Stimulated activated CD4-positive, alpha-beta T cell treated with anti-CD3 and anti-CD28 coated beads, Interleukin-15, amount 100 ng/mL, for 24 hours (primary cell): ENCODE data around the gene RPA3.
"Not testable (repeated sequence)": the region's sequence is repeated elsewhere in the genome, so short reads cannot be mapped to it uniquely, and the experiment has no call there.

Experiments
- DNase-seq: peaks from one replicate; pipeline ENCODE4 v3.0.0-alpha.2; 2020

RPA3 gene

GRCh38 chr7:7688956-7689355 is 29.5 kb downstream of the RPA3 start:
- DNase-seq: no peak

GRCh38 chr7:7688310-7688709 is 30.1 kb downstream of the RPA3 start:
- no peak for DNase-seq

- no peak for DNase-seq
These were observed 30.6 kb downstream of the RPA3 start for GRCh38 chr7:7687800-7688199.

DNA sequence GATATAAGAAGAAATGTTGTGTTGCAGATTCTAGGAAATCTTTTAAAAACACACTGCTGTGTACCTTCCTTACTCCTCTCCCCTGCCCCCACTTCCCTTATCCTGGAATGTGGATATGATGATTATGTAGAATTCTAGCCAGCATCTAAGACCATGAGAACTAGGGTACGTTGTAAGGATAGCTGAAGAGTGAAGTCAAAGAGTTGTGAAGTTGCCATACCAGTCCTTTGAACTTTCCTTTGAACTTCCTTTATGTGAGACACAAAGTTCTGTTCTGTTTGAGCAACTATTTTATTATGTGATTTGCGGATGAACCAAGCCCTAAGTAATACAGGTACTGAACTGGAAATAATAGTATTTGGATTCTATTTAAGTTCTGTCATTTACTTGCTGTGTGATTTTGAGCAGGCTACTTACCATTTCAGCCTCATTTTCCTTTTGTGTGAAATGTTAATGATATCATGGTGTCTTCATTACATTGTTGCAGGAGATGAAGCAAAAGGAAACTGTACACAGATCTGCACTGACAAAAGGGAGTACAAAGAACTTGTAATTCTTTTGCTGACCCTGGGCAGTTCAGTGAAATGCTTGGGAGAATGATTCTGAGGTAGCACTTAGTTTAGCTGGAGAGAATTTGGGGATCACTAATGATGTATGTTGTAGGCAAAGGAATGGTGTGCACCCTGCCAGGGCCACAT is 31.4 kb downstream of the RPA3 start:
- no peak for DNase-seq

GRCh38 chr7:7682861-7683260 is 35.5 kb downstream of the RPA3 start:
- no peak for DNase-seq

- no peak for DNase-seq
These were observed 36.5 kb downstream of the RPA3 start for GRCh38 chr7:7681936-7682329.

DNA sequence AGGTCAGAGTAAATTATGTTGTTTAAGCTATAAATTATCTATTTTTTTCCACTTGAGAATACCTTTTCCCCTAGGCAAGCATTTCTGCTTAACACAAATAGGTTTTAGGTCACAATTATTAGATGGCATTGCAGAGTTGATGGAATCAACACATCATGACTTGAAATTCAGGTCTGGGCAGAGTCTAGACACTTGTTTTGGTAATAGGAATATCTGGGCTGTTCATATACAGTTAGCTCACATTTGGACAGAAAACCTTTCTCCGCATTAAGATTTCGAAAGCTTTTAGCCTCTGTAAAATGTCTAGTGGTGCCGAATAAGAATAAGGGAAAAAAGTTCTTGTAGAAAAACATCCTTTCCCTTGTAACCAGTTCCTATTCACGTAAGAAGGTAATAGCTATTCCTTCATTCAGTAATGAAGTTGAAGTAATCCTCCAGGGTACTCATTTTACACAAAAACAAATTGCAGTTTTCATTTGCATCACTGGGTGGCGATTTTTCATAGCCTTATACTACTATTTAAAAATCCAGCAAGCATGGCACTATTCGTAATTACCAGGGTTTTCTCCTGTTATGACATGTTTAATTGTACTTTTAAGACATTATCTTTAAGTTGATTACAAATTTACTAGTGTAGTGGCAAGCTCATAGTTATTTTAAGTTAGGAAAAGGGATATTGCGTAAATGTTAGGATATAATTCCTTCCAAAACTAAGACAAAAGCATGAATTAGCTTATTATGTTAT is 37.0 kb downstream of the RPA3 start:
- peak; percentile 40 for DNase-seq

DNA sequence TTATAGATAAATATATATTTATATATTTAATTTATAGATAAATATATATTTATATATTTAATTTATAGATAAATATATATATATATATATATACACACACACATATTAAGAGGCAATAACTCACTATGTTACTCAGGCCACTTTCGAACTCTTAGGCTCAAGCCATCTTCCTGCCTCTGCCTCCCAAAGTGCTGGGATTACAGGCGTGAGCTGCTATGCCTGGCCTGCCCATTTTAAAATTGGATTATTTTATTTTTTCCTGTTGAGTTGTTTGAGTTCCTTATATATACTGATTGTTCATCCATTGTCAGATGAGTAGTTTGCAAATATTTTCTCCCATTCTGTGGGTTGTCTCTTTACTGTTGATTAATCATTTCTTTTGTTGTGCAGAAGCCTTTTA is 38.8 kb downstream of the RPA3 start:
- not testable (repeated sequence) for DNase-seq

DNA sequence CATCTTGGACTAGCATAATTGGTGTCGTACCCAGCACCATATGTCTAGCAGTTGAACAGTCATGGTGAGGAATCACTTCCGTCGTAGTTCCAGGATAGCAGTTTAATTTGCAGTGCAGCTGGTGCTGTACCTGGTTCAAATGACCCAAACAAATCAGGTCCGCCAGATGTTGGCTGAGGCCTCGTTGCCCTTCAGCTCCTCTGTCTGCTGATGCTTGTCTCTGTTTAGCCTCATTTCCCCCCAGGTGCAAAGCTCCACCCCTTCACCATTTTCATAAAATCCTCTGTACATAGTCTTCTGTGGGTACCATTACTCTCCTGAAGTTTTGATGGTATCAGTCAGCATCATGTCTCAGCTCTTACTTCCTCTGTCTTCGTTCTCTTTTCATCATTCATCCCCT is 42.7 kb downstream of the RPA3 start:
- DNase-seq: no peak

DNA sequence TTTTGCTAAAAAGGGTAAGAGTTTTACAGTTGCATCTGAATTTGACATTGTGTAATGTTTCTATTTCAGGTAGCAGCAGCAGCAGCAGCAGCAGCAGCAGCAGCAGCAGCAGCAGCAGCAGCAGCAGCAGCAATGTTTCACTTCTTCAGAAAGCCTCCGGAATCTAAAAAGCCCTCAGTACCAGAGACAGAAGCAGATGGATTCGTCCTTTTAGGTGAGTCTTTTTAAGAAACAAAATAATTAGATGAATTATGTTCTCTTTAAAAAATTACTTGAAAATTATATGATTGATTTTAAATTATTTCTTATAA is 45.2 kb downstream of the RPA3 start:
- no peak for DNase-seq

DNA sequence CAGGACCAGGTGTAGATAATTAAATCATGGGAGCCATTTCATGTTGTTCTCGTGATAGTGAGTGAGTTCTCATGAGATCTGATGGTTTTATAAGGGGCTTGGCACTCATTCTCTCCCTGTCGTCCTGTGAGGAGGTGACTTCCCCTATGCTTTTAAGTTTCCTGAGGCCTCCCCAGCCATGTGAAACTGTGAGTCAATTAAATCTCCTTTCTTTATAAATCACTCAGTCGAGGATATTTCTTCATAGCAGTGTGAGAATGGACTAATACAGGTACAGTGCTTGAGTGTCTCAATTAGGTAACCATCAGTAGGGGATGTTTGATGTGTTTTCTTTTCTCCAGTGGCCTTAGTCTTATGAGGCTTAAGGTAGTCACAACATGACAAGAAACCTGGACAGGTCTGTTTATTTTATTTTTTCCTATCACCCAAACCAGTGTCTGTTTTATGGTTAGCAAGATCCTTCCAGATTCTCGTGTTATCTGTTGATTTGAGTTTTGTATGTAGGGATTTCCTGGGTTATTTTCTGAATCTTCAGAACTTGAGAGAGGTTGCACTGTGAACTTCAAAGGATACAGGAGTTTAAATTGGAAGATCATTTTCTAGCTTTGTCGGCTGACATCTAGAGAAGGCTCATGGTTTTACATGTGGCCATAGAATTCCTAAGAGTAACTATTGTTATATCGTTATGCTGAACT is 45.7 kb downstream of the RPA3 start:
- peak; percentile 42 for DNase-seq

DNA sequence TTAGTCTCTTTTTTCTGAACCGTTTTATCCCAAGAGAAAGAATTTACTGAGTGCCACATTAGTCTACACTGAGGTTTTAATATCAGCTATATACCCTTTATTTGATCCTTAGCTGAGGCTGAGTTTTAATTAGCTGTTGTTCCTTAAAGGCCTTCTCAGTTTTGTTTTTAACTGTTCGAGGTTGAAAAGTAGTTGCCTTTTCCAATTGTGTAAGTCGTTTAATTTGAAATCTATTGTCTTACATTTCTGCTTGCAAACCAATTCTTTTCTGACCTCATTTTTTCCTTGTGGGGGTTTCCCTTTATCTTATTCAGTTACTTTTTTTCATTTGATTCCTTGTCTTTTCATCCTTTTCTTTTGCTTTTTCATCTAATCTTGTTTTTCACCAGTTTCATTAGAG is 47.0 kb downstream of the RPA3 start:
- no peak for DNase-seq

DNA sequence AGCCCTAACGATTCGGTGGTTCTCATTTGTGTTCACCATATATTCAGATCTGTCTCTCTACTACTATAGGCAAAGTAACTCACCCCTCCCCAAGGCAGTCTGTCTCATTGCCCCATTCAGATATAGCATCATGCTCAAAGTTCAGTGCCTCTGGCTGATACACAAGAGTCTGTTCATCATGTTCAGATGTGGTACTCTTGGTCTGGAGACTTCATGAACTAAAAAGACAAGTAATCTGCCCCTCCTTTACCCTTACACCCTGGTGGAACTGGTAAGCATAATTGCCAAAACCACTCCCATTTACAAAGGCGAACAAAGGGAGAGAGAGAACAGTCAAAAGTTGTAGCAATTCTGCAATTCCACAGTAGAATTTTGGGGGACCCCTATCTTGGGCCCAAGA is 47.9 kb downstream of the RPA3 start:
- no peak for DNase-seq

DNA sequence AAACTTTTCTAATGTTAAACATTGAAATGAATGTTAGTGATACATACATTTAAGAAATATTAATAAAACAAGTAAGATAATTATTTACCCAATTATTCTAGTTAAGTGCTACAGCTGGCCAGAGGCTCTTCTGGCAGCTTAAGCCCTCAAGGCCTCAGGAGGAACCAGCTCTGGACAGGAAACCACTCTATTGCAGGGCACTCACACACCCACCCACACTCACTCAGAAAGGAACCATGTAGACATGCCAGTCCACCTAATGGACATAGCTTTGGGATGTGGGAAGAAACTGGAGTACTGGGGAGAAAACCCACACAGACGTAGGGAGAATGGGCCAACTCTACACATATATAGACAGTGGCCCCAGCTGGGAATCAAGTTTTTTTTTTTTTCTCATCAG is 49.7 kb downstream of the RPA3 start:
- DNase-seq: no peak

DNA sequence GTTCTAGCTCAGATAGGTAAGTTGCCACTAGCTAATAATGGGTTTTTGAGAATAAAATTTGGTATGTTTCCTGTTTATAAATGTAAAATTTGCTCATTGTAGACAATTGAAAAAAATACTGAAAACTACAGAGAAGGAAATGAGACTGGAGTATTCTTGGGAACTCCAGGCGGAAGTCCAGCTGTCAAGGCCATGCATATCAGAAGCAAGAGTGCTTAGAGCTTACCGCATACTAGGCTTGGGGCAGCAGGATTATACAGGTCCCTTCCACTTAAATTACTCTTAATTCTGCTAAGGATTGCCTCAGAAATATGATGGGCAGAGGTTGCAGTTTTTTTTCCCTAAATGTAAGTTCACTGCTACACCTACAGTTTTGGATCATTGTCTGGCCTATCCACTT is 51.2 kb downstream of the RPA3 start:
- no peak for DNase-seq

DNA sequence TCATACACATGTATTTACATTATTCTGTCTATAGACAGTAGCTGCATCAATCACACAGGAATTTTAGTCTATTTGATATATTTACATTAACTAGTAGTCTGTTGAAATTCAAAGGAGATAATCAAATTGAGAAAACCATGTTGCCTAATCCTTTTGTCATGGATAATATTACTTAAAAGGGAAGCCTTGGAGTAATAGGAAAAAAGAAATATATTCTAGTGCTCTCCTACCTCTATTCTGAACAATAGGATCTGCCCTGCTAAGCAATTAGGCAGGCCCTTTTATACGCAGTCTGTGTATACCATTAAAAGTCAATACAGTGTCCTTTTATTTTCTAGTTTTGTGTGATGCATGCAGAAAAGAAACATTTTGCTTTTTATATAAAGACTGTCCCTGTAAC is 53.4 kb downstream of the RPA3 start:
- no peak for DNase-seq

- no peak for DNase-seq
These were observed 54.1 kb downstream of the RPA3 start for GRCh38 chr7:7664291-7664690.

DNA sequence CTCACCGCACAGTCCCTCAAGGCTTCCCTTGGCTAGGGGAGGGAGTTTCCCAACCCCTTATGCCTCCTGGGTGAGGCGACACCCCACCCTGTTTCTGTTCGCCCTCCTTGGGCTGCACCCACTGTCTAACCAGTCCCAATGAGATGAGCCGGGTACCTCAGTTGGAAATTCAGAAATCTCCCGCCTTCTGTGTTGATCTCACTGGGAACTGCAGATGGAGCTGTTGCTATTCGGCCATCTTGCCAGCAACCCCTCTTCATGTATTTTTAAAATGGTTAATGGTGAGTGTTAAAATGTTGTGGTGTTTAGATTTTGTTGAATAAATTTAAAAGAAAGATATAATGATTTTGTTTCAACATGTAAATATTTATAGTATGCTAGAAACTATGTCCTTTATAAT is 55.9 kb downstream of the RPA3 start:
- DNase-seq: no peak

DNA sequence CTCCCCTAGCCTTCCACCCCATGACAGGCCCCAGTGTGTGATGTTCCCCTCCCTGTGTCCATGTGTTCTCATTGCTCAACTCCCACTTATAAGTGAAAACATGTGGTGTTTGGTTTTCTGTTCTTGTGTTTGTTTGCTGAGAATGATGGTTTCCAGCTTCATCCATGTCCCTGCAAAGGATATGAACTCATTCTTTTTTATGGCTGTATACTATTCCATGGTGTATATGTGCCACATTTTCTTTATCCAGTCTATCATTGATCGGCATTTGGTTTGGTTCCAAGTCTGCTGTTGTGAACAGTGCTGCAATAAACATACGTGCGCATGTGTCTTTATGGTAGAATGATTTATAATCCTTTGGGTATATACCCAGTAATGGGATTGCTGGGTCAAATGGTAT is 61.9 kb downstream of the RPA3 start:
- DNase-seq: not testable (repeated sequence)

GRCh38 chr7:7654964-7655715 is 63.3 kb downstream of the RPA3 start:
- DNase-seq: no peak

GRCh38 chr7:7653593-7654187 is 64.7 kb downstream of the RPA3 start:
- DNase-seq: peak; percentile 38

- DNase-seq: no peak
These were observed 65.4 kb downstream of the RPA3 start for GRCh38 chr7:7652798-7653540.
